OCI-LY1 (cell line): ENCODE data around the gene NGF.

Experiments
- H2AFZ ChIP-seq: fragments of 200-600 bp; sonication (generic), shearing (Covaris generic); 2 replicates; pipeline ENCODE4 v1.6.0; 2014; ENCODE audit warnings: antibody characterized with exemption, mild to moderate bottlenecking, low read length
- H3F3A ChIP-seq: fragments of 200-600 bp; sonication (generic), shearing (Covaris generic); 2 replicates; pipeline ENCODE4 v1.6.0; 2014; ENCODE audit warnings: mild to moderate bottlenecking, antibody characterized with exemption, low read length, moderate library complexity; ENCODE audit not compliant: insufficient read depth
- H3K27ac ChIP-seq: fragments of 200-600 bp; sonication (generic); 2 replicates; pipeline ENCODE4 v1.5.1; 2014; ENCODE audit warnings: low read length, mixed run types, mild to moderate bottlenecking, low read depth; ENCODE audit not compliant: poor library complexity, severe bottlenecking
- H3K27me3 ChIP-seq: fragments of 200-600 bp; sonication (generic); 2 replicates; pipeline ENCODE4 v1.6.0; 2014; ENCODE audit warnings: antibody characterized with exemption, mild to moderate bottlenecking, low read length, moderate library complexity; ENCODE audit not compliant: insufficient read depth
- H3K36me3 ChIP-seq: fragments of 200-600 bp; sonication (generic); 2 replicates; pipeline ENCODE4 v1.6.1; 2014; ENCODE audit warnings: mild to moderate bottlenecking, antibody characterized with exemption, low read length, moderate library complexity, mixed read lengths; ENCODE audit not compliant: insufficient read depth
- H3K4me1 ChIP-seq: fragments of 200-600 bp; sonication (generic); 2 replicates; pipeline ENCODE4 v1.5.1; 2014; ENCODE audit warnings: mild to moderate bottlenecking, low read length, moderate library complexity; ENCODE audit not compliant: insufficient read depth, severe bottlenecking
- H3K4me2 ChIP-seq: fragments of 200-600 bp; sonication (generic), shearing (Covaris generic); 2 replicates; pipeline ENCODE4 v1.6.1; 2014; ENCODE audit warnings: low read length
- H3K4me3 ChIP-seq: fragments of 200-600 bp; sonication (generic); 2 replicates; pipeline ENCODE4 v1.5.1; 2014; ENCODE audit warnings: low read length, low read depth, mild to moderate bottlenecking, mixed read lengths; ENCODE audit not compliant: poor library complexity, severe bottlenecking
- H3K79me2 ChIP-seq: fragments of 200-600 bp; shearing (Covaris generic); 2 replicates; pipeline ENCODE4 v1.6.1; 2016; ENCODE audit warnings: mixed run types, low read length, mixed read lengths; ENCODE audit not compliant: insufficient read depth
- H3K9ac ChIP-seq: fragments of 200-600 bp; sonication (generic), shearing (Covaris generic); 2 replicates; pipeline ENCODE4 v1.6.1; 2014; ENCODE audit warnings: mild to moderate bottlenecking, low read length, mixed read lengths
- H3K9me2 ChIP-seq: fragments of 200-600 bp; sonication (generic), shearing (Covaris generic); 2 replicates; pipeline ENCODE4 v1.6.1; 2014; ENCODE audit warnings: low read depth, mild to moderate bottlenecking, low read length, mixed read lengths
- H3K9me3 ChIP-seq: fragments of 200-600 bp; shearing (Covaris generic); 2 replicates; pipeline ENCODE4 v1.6.1; 2014; ENCODE audit warnings: low read length, mixed read lengths
- H4K20me1 ChIP-seq: fragments of 200-600 bp; sonication (generic), shearing (Covaris generic); 2 replicates; pipeline ENCODE4 v1.6.0; 2016; ENCODE audit warnings: mild to moderate bottlenecking, low read length; ENCODE audit not compliant: insufficient read depth
- EZH2 ChIP-seq: fragments of 200-600 bp; sonication (generic), shearing (Covaris generic); IDR thresholded peaks from 2 replicates; pipeline ENCODE4 v1.8.0; 2017; ENCODE audit warnings: borderline replicate concordance, mixed run types, mild to moderate bottlenecking, antibody characterized with exemption, low read length, moderate library complexity, mixed read lengths
- TF ChIP-seq, protein P1 (sequence below): fragments of 200-600 bp; sonication (generic), shearing (Covaris generic); IDR thresholded peaks from 2 replicates; pipeline ENCODE4 v1.5.1; 2017; ENCODE audit warnings: mild to moderate bottlenecking, antibody characterized with exemption, low read length, moderate library complexity, mixed read lengths

Gene NGF

DNA sequence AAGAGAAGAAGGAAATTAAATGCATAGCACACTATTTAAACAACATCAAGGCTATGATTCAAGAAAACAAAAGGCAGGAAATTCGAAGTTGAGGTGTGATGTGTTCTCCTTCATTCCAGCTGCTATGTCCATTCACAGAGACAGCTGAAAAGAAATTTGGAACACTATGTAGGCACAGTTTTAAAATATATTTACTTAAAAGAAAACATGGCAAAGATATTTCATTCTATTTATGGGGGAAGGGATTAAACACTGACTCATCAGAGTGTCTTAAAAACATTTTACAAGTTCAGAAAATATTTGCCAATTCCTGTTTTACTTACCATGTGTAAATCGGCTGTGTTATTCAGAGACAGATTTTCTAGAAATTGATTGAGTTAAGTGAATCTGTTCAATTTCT is 39.4 kb upstream of the NGF start:
- no peak overlapping the region for H3K9ac ChIP-seq
- H3K4me1 ChIP-seq: no peaks in the 10 kb centered on the region
- H3K9me2 ChIP-seq: no peaks in the 10 kb centered on the region
- no peak overlapping the region for H3K4me2 ChIP-seq
- no peaks in the 10 kb centered on the region for H4K20me1 ChIP-seq
- H3K27ac ChIP-seq: no peak overlapping the region
- H3K4me3 ChIP-seq: no peak overlapping the region
- no peaks in the 10 kb centered on the region for H3F3A ChIP-seq
- no peak overlapping the region for H2AFZ ChIP-seq
- no peaks in the 10 kb centered on the region for H3K27me3 ChIP-seq
- no peak for TF ChIP-seq EZH2
- TF ChIP-seq, protein P1, sequence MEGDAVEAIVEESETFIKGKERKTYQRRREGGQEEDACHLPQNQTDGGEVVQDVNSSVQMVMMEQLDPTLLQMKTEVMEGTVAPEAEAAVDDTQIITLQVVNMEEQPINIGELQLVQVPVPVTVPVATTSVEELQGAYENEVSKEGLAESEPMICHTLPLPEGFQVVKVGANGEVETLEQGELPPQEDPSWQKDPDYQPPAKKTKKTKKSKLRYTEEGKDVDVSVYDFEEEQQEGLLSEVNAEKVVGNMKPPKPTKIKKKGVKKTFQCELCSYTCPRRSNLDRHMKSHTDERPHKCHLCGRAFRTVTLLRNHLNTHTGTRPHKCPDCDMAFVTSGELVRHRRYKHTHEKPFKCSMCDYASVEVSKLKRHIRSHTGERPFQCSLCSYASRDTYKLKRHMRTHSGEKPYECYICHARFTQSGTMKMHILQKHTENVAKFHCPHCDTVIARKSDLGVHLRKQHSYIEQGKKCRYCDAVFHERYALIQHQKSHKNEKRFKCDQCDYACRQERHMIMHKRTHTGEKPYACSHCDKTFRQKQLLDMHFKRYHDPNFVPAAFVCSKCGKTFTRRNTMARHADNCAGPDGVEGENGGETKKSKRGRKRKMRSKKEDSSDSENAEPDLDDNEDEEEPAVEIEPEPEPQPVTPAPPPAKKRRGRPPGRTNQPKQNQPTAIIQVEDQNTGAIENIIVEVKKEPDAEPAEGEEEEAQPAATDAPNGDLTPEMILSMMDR: no peak
- H3K79me2 ChIP-seq: no peaks in the 10 kb centered on the region
- no peaks in the 10 kb centered on the region for H3K9me3 ChIP-seq
- no peaks in the 10 kb centered on the region for H3K36me3 ChIP-seq

DNA sequence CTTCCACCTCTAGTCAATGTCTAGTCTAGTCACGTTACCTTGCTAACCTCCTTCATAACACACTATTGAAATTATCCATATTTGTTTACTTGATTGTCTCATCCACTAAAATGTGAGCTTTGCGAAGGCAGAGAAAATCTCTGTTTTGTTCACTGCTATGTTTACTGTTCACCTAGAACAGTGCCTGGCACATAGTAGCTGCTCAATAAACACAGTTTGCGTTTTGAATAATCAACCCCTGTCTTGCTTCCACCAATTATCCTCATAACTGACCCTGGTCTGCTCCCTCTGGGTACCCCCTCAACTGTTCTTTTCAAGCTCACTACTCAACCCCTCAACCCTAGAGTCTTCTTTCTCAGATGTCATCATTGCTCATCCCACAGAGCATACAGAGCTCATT is 36.5 kb upstream of the NGF start:
- Histone ChIP-seq H3K27me3 (no peaks in the 10 kb centered on the region), H3K4me3 (no peak overlapping the region), H2AFZ (no peak overlapping the region), H3K4me1 (no peaks in the 10 kb centered on the region), H3K36me3 (no peaks in the 10 kb centered on the region), H3F3A (no peaks in the 10 kb centered on the region), H3K9ac (no peak overlapping the region), H3K27ac (no peak overlapping the region), H3K79me2 (no peaks in the 10 kb centered on the region), H4K20me1 (no peaks in the 10 kb centered on the region), H3K9me2 (no peaks in the 10 kb centered on the region), H3K9me3 (no peaks in the 10 kb centered on the region), H3K4me2 (no peak overlapping the region)
- TF ChIP-seq EZH2: no peak
- TF ChIP-seq, protein P1: no peak

- Histone ChIP-seq H3K9ac (no peak overlapping the region), H4K20me1 (no peaks in the 10 kb centered on the region), H2AFZ (no peak overlapping the region), H3K4me3 (no peak overlapping the region), H3K27ac (no peak overlapping the region), H3K27me3 (no peaks in the 10 kb centered on the region), H3K9me2 (no peaks in the 10 kb centered on the region), H3K4me2 (no peak overlapping the region), H3K9me3 (no peaks in the 10 kb centered on the region), H3K36me3 (no peaks in the 10 kb centered on the region), H3K4me1 (no peaks in the 10 kb centered on the region), H3F3A (no peaks in the 10 kb centered on the region), H3K79me2 (no peaks in the 10 kb centered on the region)
- no peak for TF ChIP-seq EZH2
- TF ChIP-seq, protein P1: no peak
Observed at GRCh38 chr1:115373305-115373704, 35.3 kb upstream of the NGF start.
